Fibroblast of lung (primary cell): ENCODE data around the gene SETX.

Source experiments
- EZH2 ChIP-seq: IDR thresholded peaks from 2 replicates; pipeline ENCODE4 v1.5.1; 2012; ENCODE audit warnings: low read length, control low read depth, mild to moderate bottlenecking; ENCODE audit errors: missing control alignments
- TF ChIP-seq, protein P1 (sequence below), 2 donors: IDR thresholded peaks in 1 of 2; conservative IDR thresholded peaks in 1 of 2; 1 replicate in 1 of 2; 2 replicates in 1 of 2; pipeline ENCODE4 v1.5.1; 2011 to 2012; ENCODE audit warnings: low read length in 2 of 2, control low read depth in 1 of 2, inconsistent platforms in 1 of 2, low read depth in 1 of 2, mild to moderate bottlenecking in 1 of 2

DNA sequence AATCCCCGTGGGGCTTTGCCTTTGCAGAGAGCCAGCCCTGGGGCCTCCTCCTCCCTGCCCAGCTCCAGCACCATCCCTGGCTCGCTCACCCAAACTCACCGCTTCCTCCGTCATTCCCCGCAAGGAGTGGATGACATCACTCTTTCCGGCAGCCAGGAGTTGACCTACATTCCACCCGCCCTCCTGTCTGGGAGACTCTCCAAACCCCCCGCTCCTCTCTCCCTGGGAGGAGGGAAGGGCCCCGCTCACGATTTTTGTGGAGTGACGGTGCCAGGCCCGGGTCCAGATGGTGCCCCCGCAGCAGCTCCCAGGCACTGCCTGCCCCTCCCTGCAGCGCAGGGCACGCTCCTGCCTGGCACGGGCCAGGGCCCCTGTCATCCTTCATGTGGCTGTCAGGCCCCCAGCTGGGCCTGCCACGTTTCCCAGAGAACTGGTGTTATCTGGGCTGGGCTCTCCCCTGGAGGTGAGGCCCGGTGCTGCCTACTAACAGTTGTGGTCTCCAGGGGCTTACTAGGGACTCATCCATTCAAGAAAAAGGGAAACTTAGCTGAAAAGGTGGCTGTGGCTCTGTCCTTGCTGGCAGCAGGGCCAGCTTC is 140.7 kb downstream of the SETX start:
- TF ChIP-seq, protein P1, sequence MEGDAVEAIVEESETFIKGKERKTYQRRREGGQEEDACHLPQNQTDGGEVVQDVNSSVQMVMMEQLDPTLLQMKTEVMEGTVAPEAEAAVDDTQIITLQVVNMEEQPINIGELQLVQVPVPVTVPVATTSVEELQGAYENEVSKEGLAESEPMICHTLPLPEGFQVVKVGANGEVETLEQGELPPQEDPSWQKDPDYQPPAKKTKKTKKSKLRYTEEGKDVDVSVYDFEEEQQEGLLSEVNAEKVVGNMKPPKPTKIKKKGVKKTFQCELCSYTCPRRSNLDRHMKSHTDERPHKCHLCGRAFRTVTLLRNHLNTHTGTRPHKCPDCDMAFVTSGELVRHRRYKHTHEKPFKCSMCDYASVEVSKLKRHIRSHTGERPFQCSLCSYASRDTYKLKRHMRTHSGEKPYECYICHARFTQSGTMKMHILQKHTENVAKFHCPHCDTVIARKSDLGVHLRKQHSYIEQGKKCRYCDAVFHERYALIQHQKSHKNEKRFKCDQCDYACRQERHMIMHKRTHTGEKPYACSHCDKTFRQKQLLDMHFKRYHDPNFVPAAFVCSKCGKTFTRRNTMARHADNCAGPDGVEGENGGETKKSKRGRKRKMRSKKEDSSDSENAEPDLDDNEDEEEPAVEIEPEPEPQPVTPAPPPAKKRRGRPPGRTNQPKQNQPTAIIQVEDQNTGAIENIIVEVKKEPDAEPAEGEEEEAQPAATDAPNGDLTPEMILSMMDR (conservative IDR thresholded peaks at IDR 0.05 in 1 of 2, IDR thresholded peaks at IDR 0.05 in 1 of 2; ENCODE audit: low read depth in 1 of 2, low read length in 2 of 2), result no peak
- no peak for TF ChIP-seq EZH2
